NCI-H146 (cell line): Measurements from ENCODE around the gene KRT79.

Experiments
- DNase-seq: peaks from one replicate; lab custom pipeline; 2025; lab: John Stamatoyannopoulos, UW

Gene KRT79

DNA sequence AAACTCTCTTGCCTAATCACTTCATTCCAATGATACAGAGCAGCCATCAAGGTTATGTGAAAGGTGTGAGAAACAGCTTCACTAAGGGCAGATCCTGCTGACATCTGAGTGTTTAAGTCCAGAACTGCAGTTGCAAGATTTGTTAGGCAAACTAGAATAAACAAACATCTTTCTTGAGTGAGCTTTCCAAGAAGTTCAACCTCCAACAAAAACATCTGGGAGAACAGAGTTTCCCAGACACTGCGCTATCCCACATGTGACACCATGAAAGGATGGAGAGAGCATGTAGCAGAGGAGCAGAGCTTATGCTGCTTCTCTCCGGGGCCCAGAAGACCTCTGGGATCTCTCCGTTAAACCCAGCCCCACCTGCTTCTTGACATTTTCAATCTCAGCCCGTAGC is 62.6 kb downstream of the KRT79 start:
- no peak for DNase-seq
